Hepatocyte (in vitro differentiated cells): ENCODE measurements around the gene PRR23A. TPM values are rescaled to one million over a fixed set of nuclear protein-coding genes. Genes with fewer than 3 reads are reported as not detected.

Source experiments
- DNase-seq: peaks from one replicate; pipeline ENCODE4 v3.0.0-alpha.2; 2016; ENCODE audit warnings: low spot score
- H2AFZ ChIP-seq: fragments of 200-600 bp; sonication (generic); 2 replicates; pipeline ENCODE4 v1.6.0; 2016; ENCODE audit warnings: antibody characterized with exemption, mild to moderate bottlenecking
- H3K27ac ChIP-seq: fragments of 200-600 bp; sonication (generic); 2 replicates; pipeline ENCODE4 v1.5.1; 2016; ENCODE audit warnings: mild to moderate bottlenecking
- H3K27me3 ChIP-seq: fragments of 200-600 bp; sonication (generic); 2 replicates; pipeline ENCODE4 v1.6.1; 2016
- H3K36me3 ChIP-seq: fragments of 200-600 bp; sonication (generic); replicated peaks from 2 replicates; pipeline ENCODE4 v1.5.1; 2016; ENCODE audit warnings: low read depth; ENCODE audit not compliant: insufficient read depth
- H3K4me1 ChIP-seq: fragments of 200-600 bp; sonication (generic); 2 replicates; pipeline ENCODE4 v1.5.1; 2016; ENCODE audit warnings: mild to moderate bottlenecking, moderate library complexity; ENCODE audit not compliant: insufficient read depth
- H3K4me2 ChIP-seq: fragments of 200-600 bp; sonication (generic); 2 replicates; pipeline ENCODE4 v1.6.0; 2016
- H3K4me3 ChIP-seq: fragments of 200-600 bp; sonication (generic); 2 replicates; pipeline ENCODE4 v1.5.1; 2016; ENCODE audit warnings: mild to moderate bottlenecking
- H3K79me2 ChIP-seq: fragments of 200-600 bp; sonication (generic); 2 replicates; pipeline ENCODE4 v1.6.0; 2017; ENCODE audit warnings: mild to moderate bottlenecking
- H3K9me2 ChIP-seq: fragments of 200-600 bp; sonication (generic); replicated peaks from 2 replicates; pipeline ENCODE4 v1.6.0; 2017; ENCODE audit warnings: mild to moderate bottlenecking; ENCODE audit not compliant: insufficient read depth
- H3K9me3 ChIP-seq: fragments of 200-600 bp; sonication (generic); 2 replicates; pipeline ENCODE4 v1.5.1; 2016; ENCODE audit warnings: low read depth, mild to moderate bottlenecking
- H4K20me1 ChIP-seq: fragments of 200-600 bp; sonication (generic); 2 replicates; pipeline ENCODE4 v1.6.0; 2016; ENCODE audit warnings: mild to moderate bottlenecking; ENCODE audit not compliant: insufficient read depth, poor library complexity, severe bottlenecking
- CTCF ChIP-seq: fragments of 200-600 bp; sonication (generic); IDR thresholded peaks from 2 replicates; pipeline ENCODE4 v1.5.1; 2016; ENCODE audit warnings: antibody characterized with exemption, mild to moderate bottlenecking; ENCODE audit not compliant: poor library complexity
- EZH2 ChIP-seq: fragments of 200-600 bp; sonication (generic); IDR thresholded peaks from 2 replicates; pipeline ENCODE4 v1.6.1; 2016; ENCODE audit warnings: antibody characterized with exemption, mild to moderate bottlenecking, borderline replicate concordance
- EZH2phosphoT487 ChIP-seq: fragments of 200-600 bp; sonication (generic); IDR thresholded peaks from one replicate; pipeline ENCODE4 v1.6.1; 2018; ENCODE audit warnings: antibody characterized with exemption, mild to moderate bottlenecking, low read depth, moderate library complexity; ENCODE audit not compliant: unreplicated experiment, severe bottlenecking
- WGBS: methylation state at CpG from one replicate; pipeline ENCODE4 v1.1.6; 2016; ENCODE audit warnings: low lambda C conversion rate; ENCODE audit errors: missing lambda C conversion rate; 5-methylcytosine and 5-hydroxymethylcytosine counted together
- polyA plus RNA-seq: library from polyadenylated mRNA; unstranded; fragments of >200 nt; fragmentation: Nextera tagmentation; extraction: Ambion mirVana; gene quantifications from 2 replicates; pipeline ENCODE4 v1.2.1, GENCODE V29; 2016
- total RNA-seq: library from RNA; depleted of rRNA; stranded (reverse); fragments of >200 nt; gene quantifications from 2 replicates; pipeline ENCODE4 v1.2.3, GENCODE V29; 2014

PRR23A gene
- total and polyA plus RNA-seq, 2 experiments from 2014 or later, result not detected

DNA sequence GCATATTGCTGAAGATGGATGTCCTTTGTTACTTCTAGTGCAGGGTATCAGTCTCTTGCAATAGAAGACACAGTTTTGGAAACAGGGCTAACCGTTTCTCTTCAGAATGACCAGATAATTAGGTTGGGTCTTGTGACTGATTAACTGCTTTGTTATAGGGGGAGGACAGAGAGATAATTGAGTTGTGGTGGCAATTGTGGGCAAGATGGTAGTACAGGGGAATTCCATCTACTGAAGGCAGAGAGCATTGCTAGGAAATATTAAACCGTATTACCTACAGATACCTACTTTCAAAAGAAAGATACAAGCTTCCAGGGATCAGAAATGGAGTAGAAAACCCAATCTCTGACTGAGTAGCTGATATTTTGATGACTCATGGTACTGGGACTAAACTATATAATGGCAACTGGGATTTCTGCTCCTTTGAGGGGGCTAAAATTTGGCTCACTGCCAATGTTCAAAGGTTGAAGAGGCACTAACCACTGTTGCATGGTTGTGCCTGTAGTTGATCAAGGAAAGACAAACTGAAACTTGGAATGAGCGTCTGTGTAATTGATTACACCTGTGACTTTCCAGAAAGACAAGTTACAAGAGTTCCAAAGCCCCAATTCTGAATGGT, 10.5 kb upstream of the PRR23A start:
- 76% methylated on average over 3 of the region's 3 CpGs for WGBS

GRCh38 chr3:139005356-139005993, 593 bp downstream of the PRR23A start:
- no peaks in the 10 kb centered on the region for H3K9me3 ChIP-seq
- H3K9me2 ChIP-seq, result no peaks in the 10 kb centered on the region
- no peaks in the 10 kb centered on the region for H4K20me1 ChIP-seq
- H3K27me3 ChIP-seq, result no peaks in the 10 kb centered on the region
- no peak overlapping the region for H2AFZ ChIP-seq
- H3K4me2 ChIP-seq, result no peak overlapping the region
- no peak overlapping the region for H3K27ac ChIP-seq
- WGBS, result 98% methylated on average over 36 of the region's 45 CpGs
- no peak overlapping the region for H3K4me3 ChIP-seq
- TF ChIP-seq CTCF (no peak), EZH2phosphoT487 (no peak), EZH2 (no peak)
- H3K36me3 ChIP-seq, result no peaks in the 10 kb centered on the region
- DNase-seq, result no peak
- no peaks in the 10 kb centered on the region for H3K79me2 ChIP-seq
- H3K4me1 ChIP-seq, result no peaks in the 10 kb centered on the region

More for the DNA sequence above, 10.5 kb upstream of the PRR23A start:
- Histone ChIP-seq H3K4me2 (no peak overlapping the region), H3K79me2 (no peaks in the 10 kb centered on the region), H4K20me1 (no peaks in the 10 kb centered on the region), H3K36me3 (no peaks in the 10 kb centered on the region), H2AFZ (no peak overlapping the region), H3K4me1 (no peaks in the 10 kb centered on the region), H3K27ac (no peak overlapping the region), H3K4me3 (no peak overlapping the region), H3K27me3 (no peaks in the 10 kb centered on the region), H3K9me2 (no peaks in the 10 kb centered on the region), H3K9me3 (no peaks in the 10 kb centered on the region)
- no peak for DNase-seq
- TF ChIP-seq EZH2phosphoT487 (no peak), CTCF (no peak), EZH2 (no peak)

- DNase-seq, result no peak
- H3K27me3 ChIP-seq, result peaks cover 17% of the 10 kb centered on the region
Observed at GRCh38 chr3:138995706-138996105, 10.4 kb downstream of the PRR23A start.

More at GRCh38 chr3:138995706-138996105, 10.4 kb downstream of the PRR23A start:
- Histone ChIP-seq H3K27ac (no peak overlapping the region), H3K36me3 (no peaks in the 10 kb centered on the region), H3K9me2 (no peaks in the 10 kb centered on the region), H4K20me1 (no peaks in the 10 kb centered on the region), H3K4me2 (no peak overlapping the region), H3K9me3 (no peaks in the 10 kb centered on the region), H3K4me1 (no peaks in the 10 kb centered on the region), H2AFZ (no peak overlapping the region), H3K79me2 (no peaks in the 10 kb centered on the region), H3K4me3 (no peak overlapping the region)
- 81% methylated on average over 1 of the region's 1 CpG for WGBS
- TF ChIP-seq EZH2phosphoT487 (no peak), CTCF (no peak), EZH2 (no peak)
